Measurements from ENCODE around the gene FGFRL1.
A peak's percentile ranks its signal among the peaks of the same experiment; 100 is the strongest.
"Not testable (repeated sequence)": the region's sequence is repeated elsewhere in the genome, so short reads cannot be mapped to it uniquely, and the experiment has no call there.

FGFRL1 gene

GRCh38 chr4:1040344-1041146 is 29.1 kb downstream of the FGFRL1 start:
- no peak for DNase-seq (ENCODE audit: low read depth)

- no peak for DNase-seq (ENCODE audit: low read depth)
These were observed 29.9 kb downstream of the FGFRL1 start for GRCh38 chr4:1041147-1041935.

- DNase-seq (ENCODE audit: low read depth) = no peak
These were observed 30.5 kb downstream of the FGFRL1 start for GRCh38 chr4:1041936-1042330.

GRCh38 chr4:1042352-1043055 is 31.1 kb downstream of the FGFRL1 start:
- DNase-seq (ENCODE audit: low read depth) = no peak

GRCh38 chr4:1043162-1043561 is 31.7 kb downstream of the FGFRL1 start:
- DNase-seq (ENCODE audit: low read depth) = no peak

- DNase-seq (ENCODE audit: low read depth) = peak; percentile 9
These were observed 32.4 kb downstream of the FGFRL1 start for GRCh38 chr4:1043651-1044468.

GRCh38 chr4:1044469-1045192 is 33.2 kb downstream of the FGFRL1 start:
- DNase-seq (ENCODE audit: low read depth) = no peak

GRCh38 chr4:1045193-1045594 is 33.8 kb downstream of the FGFRL1 start:
- DNase-seq (ENCODE audit: low read depth) = no peak

- no peak for DNase-seq (ENCODE audit: low read depth)
These were observed 34.3 kb downstream of the FGFRL1 start for GRCh38 chr4:1045595-1046201.

GRCh38 chr4:1046581-1047011 is 35.2 kb downstream of the FGFRL1 start:
- DNase-seq (ENCODE audit: low read depth) = not testable (repeated sequence)

GRCh38 chr4:1047106-1047975 is 35.9 kb downstream of the FGFRL1 start:
- no peak for DNase-seq (ENCODE audit: low read depth)

GRCh38 chr4:1047976-1048772 is 36.7 kb downstream of the FGFRL1 start:
- no peak for DNase-seq (ENCODE audit: low read depth)

- no peak for DNase-seq (ENCODE audit: low read depth)
These were observed 37.6 kb downstream of the FGFRL1 start for GRCh38 chr4:1048773-1049590.

- DNase-seq (ENCODE audit: low read depth) = no peak
These were observed 38.1 kb downstream of the FGFRL1 start for GRCh38 chr4:1049591-1049905.

GRCh38 chr4:1050486-1051213 is 39.2 kb downstream of the FGFRL1 start:
- no peak for DNase-seq (ENCODE audit: low read depth)

- DNase-seq (ENCODE audit: low read depth) = no peak
These were observed 40.0 kb downstream of the FGFRL1 start for GRCh38 chr4:1051472-1051871.

- no peak for DNase-seq (ENCODE audit: low read depth)
These were observed 40.8 kb downstream of the FGFRL1 start for GRCh38 chr4:1052231-1052671.
